HUES64 (cell line): ENCODE results near the gene CYP8B1.

Experiments used
- H3K27ac ChIP-seq: 2 replicates; pipeline ENCODE4 v1.7.0; 2013; ENCODE audit warnings: low read depth, low read length, inconsistent platforms
- H3K27me3 ChIP-seq: 2 replicates; pipeline ENCODE4 v1.6.1; 2013; ENCODE audit warnings: mild to moderate bottlenecking, low read length; ENCODE audit not compliant: insufficient read depth
- H3K36me3 ChIP-seq: 2 replicates; pipeline ENCODE4 v1.6.1; 2013; ENCODE audit warnings: mild to moderate bottlenecking, low read length; ENCODE audit not compliant: insufficient read depth
- H3K4me1 ChIP-seq: 2 replicates; pipeline ENCODE4 v1.6.1; 2013; ENCODE audit warnings: mild to moderate bottlenecking, low read length, moderate library complexity; ENCODE audit not compliant: insufficient read depth
- H3K4me3 ChIP-seq: 2 replicates; pipeline ENCODE4 v1.5.1; 2013; ENCODE audit warnings: mild to moderate bottlenecking, low read length, moderate library complexity
- H3K9ac ChIP-seq: 2 replicates; pipeline ENCODE4 v1.6.1; 2013; ENCODE audit warnings: mild to moderate bottlenecking, low read depth, low read length
- H3K9me3 ChIP-seq: 2 replicates; pipeline ENCODE4 v1.6.1; 2013; ENCODE audit warnings: low read depth, low read length; ENCODE audit not compliant: insufficient read depth
- WGBS: fragments of 150-250, 120-280 bp; methylation state at CpG from one replicate; pipeline ENCODE4 v1.1.7; 2013; ENCODE audit warnings: missing lambda C conversion rate; 5-methylcytosine and 5-hydroxymethylcytosine counted together

Gene CYP8B1

GRCh38 chr3:42850263-42850662 is 25.4 kb downstream of the CYP8B1 start:
- Histone ChIP-seq H3K9me3 (no peaks in the 10 kb centered on the region), H3K4me3 (no peak overlapping the region), H3K27ac (no peak overlapping the region), H3K9ac (no peak overlapping the region), H3K36me3 (no peaks in the 10 kb centered on the region), H3K4me1 (no peaks in the 10 kb centered on the region), H3K27me3 (no peaks in the 10 kb centered on the region)
- 91% methylated on average over 3 of the region's 3 CpGs for WGBS

- peaks cover 9% of the 10 kb centered on the region; the same call in 1 of the 2 replicates for H3K4me1 ChIP-seq
- 92% methylated on average over 7 of the region's 7 CpGs for WGBS
- no peak overlapping the region for H3K4me3 ChIP-seq
- H3K36me3 ChIP-seq: no peaks in the 10 kb centered on the region
- H3K27ac ChIP-seq: no peak overlapping the region
- no peaks in the 10 kb centered on the region for H3K9me3 ChIP-seq
- no peaks in the 10 kb centered on the region for H3K27me3 ChIP-seq
- H3K9ac ChIP-seq: no peak overlapping the region
Observed at GRCh38 chr3:42849017-42849416, 26.7 kb downstream of the CYP8B1 start.

- Histone ChIP-seq H3K9me3 (no peaks in the 10 kb centered on the region), H3K9ac (no peak overlapping the region), H3K27ac (no peak overlapping the region), H3K4me1 (peaks cover 12% of the 10 kb centered on the region; the same call in 1 of the 2 replicates), H3K27me3 (no peaks in the 10 kb centered on the region), H3K36me3 (no peaks in the 10 kb centered on the region), H3K4me3 (no peak overlapping the region)
- WGBS: 78% methylated on average over 4 of the region's 4 CpGs
Observed at GRCh38 chr3:42847731-42848130, 27.9 kb downstream of the CYP8B1 start.

GRCh38 chr3:42846685-42847522 is 28.8 kb downstream of the CYP8B1 start:
- peaks cover 12% of the 10 kb centered on the region; the same call in 1 of the 2 replicates for H3K4me1 ChIP-seq
- H3K9me3 ChIP-seq: no peaks in the 10 kb centered on the region
- WGBS: 72% methylated on average over 5 of the region's 5 CpGs
- H3K9ac ChIP-seq: no peak overlapping the region
- H3K4me3 ChIP-seq: no peak overlapping the region
- H3K36me3 ChIP-seq: no peaks in the 10 kb centered on the region
- no peaks in the 10 kb centered on the region for H3K27me3 ChIP-seq
- H3K27ac ChIP-seq: no peak overlapping the region

GRCh38 chr3:42844815-42845214 is 30.9 kb downstream of the CYP8B1 start:
- no peak overlapping the region for H3K9ac ChIP-seq
- no peaks in the 10 kb centered on the region for H3K9me3 ChIP-seq
- H3K36me3 ChIP-seq: no peaks in the 10 kb centered on the region
- no peak overlapping the region for H3K27ac ChIP-seq
- no peaks in the 10 kb centered on the region for H3K27me3 ChIP-seq
- WGBS: 78% methylated on average over 4 of the region's 4 CpGs
- no peak overlapping the region for H3K4me3 ChIP-seq
- H3K4me1 ChIP-seq: peaks cover 12% of the 10 kb centered on the region; the same call in 1 of the 2 replicates

- WGBS: 41% methylated on average over 1 of the region's 1 CpG
- H3K36me3 ChIP-seq: no peaks in the 10 kb centered on the region
Observed at GRCh38 chr3:42844412-42844713, 31.3 kb downstream of the CYP8B1 start.

GRCh38 chr3:42843713-42844411 is 31.8 kb downstream of the CYP8B1 start:
- no peaks in the 10 kb centered on the region for H3K9me3 ChIP-seq

More at GRCh38 chr3:42844412-42844713, 31.3 kb downstream of the CYP8B1 start:
- Histone ChIP-seq H3K4me3 (no peak overlapping the region), H3K27ac (no peak overlapping the region), H3K4me1 (peaks cover 12% of the 10 kb centered on the region; the same call in 1 of the 2 replicates), H3K27me3 (no peaks in the 10 kb centered on the region), H3K9me3 (no peaks in the 10 kb centered on the region), H3K9ac (no peak overlapping the region)

GRCh38 chr3:42841332-42841731 is 34.3 kb downstream of the CYP8B1 start:
- Histone ChIP-seq H3K9me3 (no peaks in the 10 kb centered on the region), H3K27me3 (no peaks in the 10 kb centered on the region), H3K4me3 (no peak overlapping the region), H3K27ac (no peak overlapping the region), H3K4me1 (peaks cover 12% of the 10 kb centered on the region; the same call in 1 of the 2 replicates), H3K36me3 (no peaks in the 10 kb centered on the region), H3K9ac (no peak overlapping the region)
- WGBS: 93% methylated on average over 1 of the region's 1 CpG

More at GRCh38 chr3:42843713-42844411, 31.8 kb downstream of the CYP8B1 start:
- no peak overlapping the region for H3K9ac ChIP-seq
- H3K4me1 ChIP-seq: peaks cover 12% of the 10 kb centered on the region; the same call in 1 of the 2 replicates
- 92% methylated on average over 5 of the region's 6 CpGs for WGBS
- H3K27ac ChIP-seq: no peak overlapping the region
- H3K4me3 ChIP-seq: no peak overlapping the region
- no peaks in the 10 kb centered on the region for H3K27me3 ChIP-seq
- no peaks in the 10 kb centered on the region for H3K36me3 ChIP-seq

GRCh38 chr3:42839616-42840015 is 36.1 kb downstream of the CYP8B1 start:
- Histone ChIP-seq H3K4me1 (peaks cover 9% of the 10 kb centered on the region; the same call in 1 of the 2 replicates), H3K27ac (no peak overlapping the region), H3K4me3 (no peak overlapping the region), H3K9me3 (no peaks in the 10 kb centered on the region), H3K36me3 (no peaks in the 10 kb centered on the region), H3K27me3 (no peaks in the 10 kb centered on the region), H3K9ac (no peak overlapping the region)
- WGBS: 76% methylated on average over 7 of the region's 7 CpGs

- Histone ChIP-seq H3K4me1 (no peaks in the 10 kb centered on the region), H3K36me3 (no peaks in the 10 kb centered on the region), H3K9ac (no peak overlapping the region), H3K9me3 (no peaks in the 10 kb centered on the region), H3K4me3 (no peak overlapping the region), H3K27ac (no peak overlapping the region), H3K27me3 (no peaks in the 10 kb centered on the region)
- 94% methylated on average over 3 of the region's 4 CpGs for WGBS
Observed at GRCh38 chr3:42838571-42838970, 37.1 kb downstream of the CYP8B1 start.
